H9 (cell line): ENCODE results near the gene AP3S2. TPM values are rescaled to one million over a fixed set of nuclear protein-coding genes. Genes with fewer than 3 reads are reported as not detected.

Experiments
- DNase-seq: peaks from one replicate; pipeline ENCODE4 v3.0.0-alpha.2; 2017
- H2AFZ ChIP-seq: one replicate; pipeline ENCODE4 v1.6.1; 2013; ENCODE audit warnings: mild to moderate bottlenecking, low read length, control low read depth, moderate library complexity
- H2AK5ac ChIP-seq: 2 replicates; pipeline ENCODE4 v1.6.1; 2013; ENCODE audit warnings: low read length, control low read depth, mixed read lengths; ENCODE audit not compliant: insufficient read length
- H2BK120ac ChIP-seq: one replicate; pipeline ENCODE4 v1.6.1; 2013; ENCODE audit warnings: low read depth, mild to moderate bottlenecking, low read length, control low read depth, inconsistent platforms; ENCODE audit not compliant: poor library complexity, severe bottlenecking
- H2BK12ac ChIP-seq: 2 replicates; pipeline ENCODE4 v1.6.1; 2013; ENCODE audit warnings: low read length, control low read depth, mixed read lengths, low read depth; ENCODE audit not compliant: insufficient read length
- H2BK15ac ChIP-seq: 2 replicates; pipeline ENCODE4 v1.6.1; 2013; ENCODE audit warnings: low read depth, low read length, control low read depth
- H2BK20ac ChIP-seq: one replicate; pipeline ENCODE4 v1.6.1; 2013; ENCODE audit warnings: low read depth, mild to moderate bottlenecking, low read length, control low read depth, inconsistent platforms; ENCODE audit not compliant: poor library complexity, severe bottlenecking
- H2BK5ac ChIP-seq: 2 replicates; pipeline ENCODE4 v1.6.1; 2013; ENCODE audit warnings: low read length, control low read depth, mixed read lengths; ENCODE audit not compliant: insufficient read length
- H3K14ac ChIP-seq: 2 replicates; pipeline ENCODE4 v1.6.1; 2013; ENCODE audit warnings: low read length, control low read depth; ENCODE audit not compliant: insufficient read depth
- H3K18ac ChIP-seq: 2 replicates; pipeline ENCODE4 v1.6.1; 2013; ENCODE audit warnings: low read depth, mild to moderate bottlenecking, mixed read lengths, low read length, control low read depth; ENCODE audit not compliant: insufficient read length
- H3K23ac ChIP-seq: 2 replicates; pipeline ENCODE4 v1.6.1; 2013; ENCODE audit warnings: low read length, control low read depth, mixed read lengths, low read depth; ENCODE audit not compliant: insufficient read length
- H3K23me2 ChIP-seq: 2 replicates; pipeline ENCODE4 v1.6.1; 2013; ENCODE audit warnings: low read depth, mild to moderate bottlenecking, mixed read lengths, low read length, control low read depth; ENCODE audit not compliant: insufficient read length, poor library complexity, severe bottlenecking
- H3K27ac ChIP-seq: 2 replicates; pipeline ENCODE4 v1.5.1; 2013; ENCODE audit warnings: low read length, control low read depth, mixed read lengths, low read depth; ENCODE audit not compliant: insufficient read length
- H3K27me3 ChIP-seq: 2 replicates; pipeline ENCODE4 v1.6.1; 2013; ENCODE audit warnings: low read length, control low read depth, inconsistent platforms; ENCODE audit not compliant: insufficient read depth
- H3K4ac ChIP-seq: 2 replicates; pipeline ENCODE4 v1.6.1; 2013; ENCODE audit warnings: low read depth, mild to moderate bottlenecking, control low read depth, inconsistent platforms, low read length, moderate library complexity
- H3K4me1 ChIP-seq: 2 replicates; pipeline ENCODE4 v1.6.1; 2013; ENCODE audit warnings: low read length, control low read depth, inconsistent platforms; ENCODE audit not compliant: insufficient read depth
- H3K4me2 ChIP-seq: 2 replicates; pipeline ENCODE4 v1.6.1; 2013; ENCODE audit warnings: low read length, control low read depth, mixed read lengths; ENCODE audit not compliant: insufficient read length, insufficient read depth
- H3K56ac ChIP-seq: 2 replicates; pipeline ENCODE4 v1.6.1; 2013; ENCODE audit warnings: low read depth, mild to moderate bottlenecking, mixed read lengths, low read length, control low read depth; ENCODE audit not compliant: insufficient read length
- H3K79me1 ChIP-seq: 2 replicates; pipeline ENCODE4 v1.6.1; 2013; ENCODE audit warnings: low read depth, mild to moderate bottlenecking, moderate library complexity, low read length, control low read depth, inconsistent platforms; ENCODE audit not compliant: insufficient read depth, poor library complexity, severe bottlenecking
- H3K79me2 ChIP-seq: 2 replicates; pipeline ENCODE4 v1.6.1; 2013; ENCODE audit warnings: low read length, control low read depth, inconsistent platforms; ENCODE audit not compliant: insufficient read depth
- H3K9ac ChIP-seq: 2 replicates; pipeline ENCODE4 v1.6.1; 2013; ENCODE audit warnings: low read length, control low read depth, mixed read lengths; ENCODE audit not compliant: insufficient read length; ENCODE audit errors: extremely low read depth
- H3K9me3 ChIP-seq: one replicate; pipeline ENCODE4 v1.6.1; 2013; ENCODE audit warnings: low read depth, low read length, inconsistent platforms; ENCODE audit not compliant: control insufficient read depth
- H3T11ph ChIP-seq: one replicate; pipeline ENCODE4 v1.6.1; 2013; ENCODE audit warnings: mild to moderate bottlenecking, low read length, control low read depth, inconsistent platforms
- H4K20me1 ChIP-seq: one replicate; pipeline ENCODE4 v1.6.1; 2013; ENCODE audit not compliant: control insufficient read depth, insufficient read length, insufficient read depth
- H4K5ac ChIP-seq: 2 replicates; pipeline ENCODE4 v1.6.1; 2013; ENCODE audit warnings: low read depth, mild to moderate bottlenecking, mixed read lengths, low read length, control low read depth; ENCODE audit not compliant: insufficient read length
- H4K8ac ChIP-seq: replicated peaks from 2 replicates; pipeline ENCODE4 v1.6.1; 2013; ENCODE audit warnings: low read length, control low read depth, mixed read lengths, low read depth; ENCODE audit not compliant: insufficient read length
- H4K91ac ChIP-seq: 2 replicates; pipeline ENCODE4 v1.6.1; 2013; ENCODE audit warnings: low read depth, mild to moderate bottlenecking, moderate library complexity, mixed read lengths, low read length, control low read depth; ENCODE audit not compliant: insufficient read length
- H3K27ac Mint-ChIP-seq, 3 experiments: 2 replicates in 2 of 3; 3 replicates in 1 of 3; pipeline ENCODE4 v1.8.0; 2020 to 2021; ENCODE audit warnings: mixed read lengths in 3 of 3, mild to moderate bottlenecking in 1 of 3, moderate library complexity in 1 of 3
- H3K27me3 Mint-ChIP-seq: 2 replicates; pipeline ENCODE4 v1.8.0; 2021; ENCODE audit warnings: low read depth, mild to moderate bottlenecking, moderate library complexity, mixed read lengths
- H3K36me3 Mint-ChIP-seq, 3 experiments: 2 replicates in 2 of 3; 3 replicates in 1 of 3; pipeline ENCODE4 v1.8.0; 2020 to 2021; ENCODE audit warnings: low read depth in 3 of 3, mixed read lengths in 3 of 3; ENCODE audit not compliant: insufficient read depth in 1 of 3
- H3K4me1 Mint-ChIP-seq, 2 experiments: 2 replicates each; pipeline ENCODE4 v1.8.0; 2020; ENCODE audit warnings: mixed read lengths in 2 of 2
- H3K4me3 Mint-ChIP-seq, 2 experiments: 2 replicates in 1 of 2; 3 replicates in 1 of 2; pipeline ENCODE4 v1.8.0; 2020 to 2021; ENCODE audit warnings: mild to moderate bottlenecking in 2 of 2, mixed read lengths in 2 of 2, moderate library complexity in 1 of 2
- H3K9me3 Mint-ChIP-seq, 2 experiments: 2 replicates in 1 of 2; 3 replicates in 1 of 2; pipeline ENCODE4 v1.8.0; 2020; ENCODE audit warnings: mild to moderate bottlenecking in 2 of 2, mixed read lengths in 2 of 2, moderate library complexity in 1 of 2
- CTCF ChIP-seq: fragments of 200-600 bp; sonication (generic); conservative IDR thresholded peaks from 3 replicates; pipeline ENCODE4 v1.8.0; 2021; ENCODE audit warnings: antibody characterized with exemption, mild to moderate bottlenecking
- WGBS: extraction: QIAGEN DNeasy Blood & Tissue Kit; methylation state at CpG from one replicate; pipeline ENCODE4 v1.1.7; 2013; ENCODE audit warnings: missing lambda C conversion rate, low lambda C conversion rate, mixed read lengths; ENCODE audit not compliant: insufficient read length; ENCODE audit errors: extremely low coverage; 5-methylcytosine and 5-hydroxymethylcytosine counted together
- total RNA-seq: library from RNA; stranded (reverse); gene quantifications from 2 replicates; pipeline ENCODE4 v1.2.1, GENCODE V29; 2021

Gene AP3S2
- total RNA-seq, 1 experiment from 2014 or later: 33.9 TPM

- Histone ChIP-seq H3K27ac (no peak overlapping the region), H4K5ac (no peak overlapping the region), H2BK120ac (no peak overlapping the region), H3K9me3 (no peaks in the 10 kb centered on the region), H2BK5ac (no peak overlapping the region), H2BK15ac (no peak overlapping the region), H3K23me2 (no peaks in the 10 kb centered on the region), H2AK5ac (no peak overlapping the region), H3T11ph (no peak overlapping the region), H4K20me1 (no peaks in the 10 kb centered on the region), H3K18ac (no peak overlapping the region), H3K4me1 (peaks cover 6% of the 10 kb centered on the region), H2BK20ac (no peak overlapping the region), H3K4ac (no peak overlapping the region), H3K14ac (no peak overlapping the region), H3K4me2 (no peak overlapping the region), H3K79me1 (no peaks in the 10 kb centered on the region), H3K56ac (no peak overlapping the region), H4K8ac (no peak overlapping the region), H3K23ac (no peak overlapping the region), H3K27me3 (no peaks in the 10 kb centered on the region), H4K91ac (no peak overlapping the region), H2AFZ (no peak overlapping the region), H3K9ac (no peak overlapping the region), H2BK12ac (no peak overlapping the region), H3K79me2 (no peaks in the 10 kb centered on the region)
- Mint-ChIP-seq H3K4me3 (no peak overlapping the region), H3K4me1 (peaks cover 21 to 24% of the 10 kb centered on the region in 2 experiments), H3K9me3 (peaks cover 9 to 12% of the 10 kb centered on the region in 2 experiments), H3K27ac (no peak overlapping the region), H3K27me3 (peaks cover 29% of the 10 kb centered on the region), H3K36me3 (peaks cover 4 to 9% (median 5%) of the 10 kb centered on the region in 3 experiments; a peak in 5 of 7 replicates)
- no peak for DNase-seq
- no peak for TF ChIP-seq CTCF
- WGBS: no CpG with 5 or more reads among the region's 7 CpGs
Measured at GRCh38 chr15:89784686-89784960, 109.2 kb downstream of the AP3S2 start.
